Activated T-helper 1 cell treated with Interleukin-2 at 50 U/mL for 16 hours (primary cell): ENCODE data around the gene MAB21L4.

Experiments
- DNase-seq: peaks from one replicate; pipeline ENCODE4 v3.0.0-alpha.2; 2020; ENCODE audit warnings: low read depth

The MAB21L4 gene

DNA sequence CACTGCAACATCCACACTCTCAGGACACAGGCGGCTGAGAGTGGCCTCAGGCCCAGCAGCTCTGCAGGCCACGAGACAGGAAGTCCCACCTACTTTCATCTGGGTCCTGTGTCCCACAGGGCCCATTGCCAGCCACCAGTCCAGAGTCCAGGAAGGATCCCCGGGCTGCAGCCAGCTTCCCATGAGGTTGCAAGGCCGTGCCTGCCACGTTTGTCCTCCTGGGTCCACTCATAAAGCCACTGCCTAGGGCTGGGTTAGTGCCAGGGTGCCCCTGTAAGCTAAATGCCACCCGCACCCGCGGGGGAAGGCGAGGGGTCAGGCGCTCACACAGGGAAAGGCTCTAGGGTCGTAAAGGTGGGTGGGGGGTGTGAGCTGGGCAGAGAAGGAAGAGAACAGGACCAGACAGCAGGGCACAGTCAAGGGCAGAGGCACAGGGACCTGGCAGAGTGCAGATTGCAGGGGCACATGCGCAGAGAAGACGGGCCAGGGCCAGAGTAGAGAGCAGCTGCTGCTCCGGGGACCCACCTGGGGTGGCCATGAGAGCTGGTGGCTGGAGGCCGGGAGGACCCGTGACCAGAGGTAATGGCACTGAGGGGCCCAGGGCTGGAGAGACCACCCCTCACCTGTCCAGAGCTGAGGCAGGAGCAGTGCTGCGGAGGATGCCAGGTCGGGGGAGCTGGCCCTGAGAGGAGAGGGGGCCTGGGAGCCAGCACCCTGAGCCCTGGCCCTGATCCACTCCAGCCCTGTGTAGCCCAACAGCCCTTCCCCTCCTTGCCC lies 19.3 kb downstream of the MAB21L4 start:
- DNase-seq, result no peak

DNA sequence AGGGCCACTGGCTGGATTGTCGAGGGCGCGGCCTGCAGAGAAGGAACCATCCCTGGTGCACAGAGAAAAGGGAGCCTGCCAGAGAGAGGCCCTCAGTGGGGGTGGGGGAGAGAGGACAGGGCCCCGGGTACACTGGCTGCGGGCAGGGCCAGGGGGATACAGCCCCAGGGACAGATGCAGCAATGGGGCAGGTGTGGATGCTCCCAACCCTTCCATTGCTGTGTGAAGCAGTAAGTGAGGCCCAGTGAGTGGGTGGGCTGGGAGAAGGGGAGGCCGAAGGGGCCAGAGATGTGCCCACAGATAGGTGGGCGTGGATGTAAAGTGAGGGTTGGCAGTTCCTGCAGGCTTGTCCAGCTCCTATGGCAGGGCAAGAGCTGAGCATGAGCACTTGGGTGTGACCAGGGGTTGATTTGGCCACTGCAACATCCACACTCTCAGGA lies 19.9 kb downstream of the MAB21L4 start:
- no peak for DNase-seq

DNA sequence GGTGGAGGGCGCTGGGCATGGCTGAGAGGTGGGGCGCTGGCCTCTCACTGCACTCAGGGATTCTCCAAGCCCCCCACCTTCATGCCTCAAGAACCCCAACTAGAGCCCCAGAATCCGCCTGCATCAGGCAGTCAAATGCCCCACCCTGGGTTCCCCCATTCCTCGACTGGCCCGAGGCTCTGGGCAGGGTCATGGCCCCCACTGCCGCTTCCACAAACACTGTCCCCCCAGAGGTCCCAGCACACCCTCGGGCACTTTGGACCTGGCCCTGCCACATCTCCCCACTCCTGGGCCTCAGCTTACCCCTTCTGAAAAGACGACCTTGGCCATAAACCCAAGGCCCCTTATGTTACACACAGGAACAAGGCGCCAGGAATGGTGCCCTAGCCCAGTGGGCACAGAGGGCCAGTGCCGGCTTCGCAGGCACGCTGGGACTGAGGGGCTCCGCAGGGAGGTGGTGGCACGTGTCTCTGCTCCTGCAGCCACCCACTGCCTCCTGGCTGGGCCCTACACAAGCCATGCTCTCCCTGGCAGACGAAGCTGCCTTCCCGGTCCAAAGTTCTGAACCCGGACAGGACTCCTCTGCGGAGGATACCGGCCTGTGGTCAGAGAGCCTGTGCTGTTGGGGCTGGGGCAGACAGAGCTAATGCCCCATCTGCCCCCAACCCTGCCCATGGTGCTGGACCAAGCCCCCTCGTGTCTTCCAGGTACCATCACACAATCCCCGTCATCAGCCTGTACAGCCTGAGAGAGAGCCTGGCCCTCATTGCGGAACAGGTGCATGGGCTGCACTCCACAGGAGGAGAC lies 20.5 kb downstream of the MAB21L4 start:
- no peak for DNase-seq

DNA sequence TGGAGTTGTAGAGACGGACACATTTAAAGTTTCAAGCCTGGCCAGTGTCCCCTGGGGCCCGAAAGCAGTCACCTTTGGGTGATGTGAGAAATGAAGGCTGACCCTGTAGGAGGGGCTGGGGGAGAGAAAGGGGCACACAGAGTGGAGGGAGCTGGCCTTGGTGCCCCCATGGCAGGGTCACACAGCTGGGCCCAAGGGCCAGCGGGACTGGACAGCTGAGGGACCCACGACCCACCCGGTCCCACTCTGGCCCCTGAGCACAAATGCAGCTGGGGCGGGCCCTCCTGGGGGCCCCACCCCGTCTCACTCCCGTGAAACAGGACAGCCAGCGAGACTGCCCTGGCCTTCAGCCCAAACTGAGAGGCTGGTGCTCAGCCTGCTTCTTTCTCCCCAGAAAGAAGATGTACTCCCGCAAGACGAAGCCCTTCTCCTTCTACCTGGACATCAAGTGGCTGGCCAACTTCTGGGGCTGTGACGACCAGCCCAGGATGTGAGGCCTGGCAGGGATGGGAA lies 21.2 kb downstream of the MAB21L4 start:
- DNase-seq, result no peak

DNA sequence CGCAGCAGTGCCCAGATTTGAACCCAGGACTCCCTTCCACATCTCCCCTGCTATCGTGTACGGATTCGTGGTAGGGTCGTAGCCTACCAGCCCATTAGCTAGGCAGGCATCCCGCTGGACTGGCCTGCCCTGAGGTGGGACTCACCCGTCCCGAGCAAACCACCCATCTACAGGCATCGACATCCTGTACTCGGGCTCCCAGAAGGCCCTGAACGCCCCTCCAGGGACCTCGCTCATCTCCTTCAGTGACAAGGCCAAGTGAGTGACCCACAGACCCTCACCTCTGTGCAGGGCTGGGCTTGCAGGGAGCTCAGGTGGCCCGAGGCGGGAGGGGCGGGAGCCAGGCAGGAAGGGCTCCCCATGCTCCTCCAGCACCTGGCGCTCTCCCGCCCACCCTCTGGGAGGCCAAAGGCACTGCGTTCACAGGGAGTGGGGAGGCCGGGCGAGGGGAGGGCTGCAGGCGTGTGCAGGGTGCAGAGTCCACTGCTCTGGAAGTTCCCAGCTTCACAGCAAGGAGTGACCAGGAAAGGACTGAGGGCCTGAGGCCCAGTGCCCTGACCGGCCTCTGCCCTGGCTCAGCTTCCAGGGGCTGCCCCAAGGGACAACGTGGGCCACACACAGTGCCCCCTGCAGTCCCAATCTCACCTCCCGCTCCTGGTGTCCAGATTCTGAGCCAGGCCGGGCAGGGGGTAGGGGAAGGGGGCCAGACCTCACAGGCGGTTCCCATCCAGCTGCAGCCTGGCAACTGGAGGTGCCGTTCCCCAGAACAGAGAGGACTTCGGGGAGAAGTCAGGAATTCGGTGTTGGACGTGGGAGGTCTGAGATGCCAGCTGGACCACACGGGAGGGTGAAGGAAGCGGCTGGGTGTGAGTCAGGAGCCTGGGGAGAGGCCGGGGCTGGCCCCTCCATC lies 21.9 kb downstream of the MAB21L4 start:
- no peak for DNase-seq

DNA sequence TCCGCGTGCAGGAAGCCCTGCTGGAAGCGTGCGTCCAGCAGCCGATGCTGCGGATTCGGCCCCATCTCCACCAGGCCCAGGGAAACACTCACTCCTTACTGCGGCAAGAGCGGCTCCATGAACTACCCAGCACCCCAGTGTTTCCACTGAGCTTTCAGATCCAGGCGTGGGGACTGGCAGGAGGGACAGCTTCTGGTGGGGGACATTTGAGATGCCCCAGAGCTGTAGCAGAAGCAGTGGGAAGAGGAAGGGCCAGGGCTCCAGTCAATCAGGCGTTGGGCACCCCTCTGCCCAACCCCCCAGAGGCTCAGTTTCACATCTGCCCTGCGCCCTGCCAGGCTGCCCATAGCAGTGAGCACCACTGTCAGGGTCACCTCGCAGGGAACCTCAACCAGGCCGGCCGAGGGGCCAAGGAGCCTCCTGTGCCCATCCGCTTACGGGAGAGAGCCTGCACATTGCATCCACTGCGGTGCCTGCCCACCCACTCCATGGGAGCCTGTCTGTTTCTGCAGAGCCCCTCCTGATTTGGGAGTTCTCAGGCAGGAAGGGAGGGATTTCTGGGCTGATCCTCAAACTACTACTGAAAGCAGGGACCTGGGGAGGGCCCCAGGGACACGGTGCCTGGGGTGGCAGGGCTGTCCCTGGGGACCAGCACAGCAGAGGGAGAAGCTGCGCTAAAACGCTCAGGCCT lies 22.7 kb downstream of the MAB21L4 start:
- no peak for DNase-seq

DNA sequence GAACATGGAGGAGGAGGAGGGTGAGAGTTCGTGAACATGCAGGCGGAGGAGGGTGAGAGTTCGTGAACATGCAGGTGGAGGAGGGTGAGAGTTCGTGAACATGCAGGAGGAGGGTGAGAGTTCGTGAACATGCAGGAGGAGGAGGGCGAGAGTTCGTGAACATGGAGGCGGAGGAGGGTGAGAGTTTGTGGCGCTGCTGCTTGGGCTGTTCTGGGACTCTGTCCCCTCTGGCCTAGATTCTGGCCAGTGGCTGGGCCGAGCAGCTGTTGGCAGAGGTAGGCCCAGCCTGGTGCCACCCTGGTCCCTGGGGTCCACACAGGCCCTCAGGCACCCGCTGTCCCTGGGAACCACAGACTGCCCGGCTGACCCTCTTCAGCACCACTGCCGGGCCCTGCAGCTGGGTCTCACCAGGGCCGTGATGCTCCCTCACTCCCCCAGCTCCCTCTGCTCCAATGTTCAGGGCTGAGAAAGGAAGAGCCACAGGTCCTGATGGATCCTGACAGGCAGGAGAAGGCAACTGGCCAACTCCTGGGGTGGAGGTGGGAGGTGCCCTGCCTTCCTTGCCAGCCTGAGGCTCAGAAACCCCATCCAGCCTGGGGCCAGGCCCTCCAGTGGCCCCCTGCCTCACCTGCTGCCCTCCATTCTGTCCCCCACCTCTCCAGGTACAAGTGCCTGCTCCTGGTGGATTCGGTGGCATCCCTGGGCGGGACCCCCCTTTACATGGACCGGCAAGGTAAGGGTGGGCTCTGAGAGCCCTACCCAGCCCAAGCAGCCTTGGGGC lies 23.4 kb downstream of the MAB21L4 start:
- no peak for DNase-seq

DNA sequence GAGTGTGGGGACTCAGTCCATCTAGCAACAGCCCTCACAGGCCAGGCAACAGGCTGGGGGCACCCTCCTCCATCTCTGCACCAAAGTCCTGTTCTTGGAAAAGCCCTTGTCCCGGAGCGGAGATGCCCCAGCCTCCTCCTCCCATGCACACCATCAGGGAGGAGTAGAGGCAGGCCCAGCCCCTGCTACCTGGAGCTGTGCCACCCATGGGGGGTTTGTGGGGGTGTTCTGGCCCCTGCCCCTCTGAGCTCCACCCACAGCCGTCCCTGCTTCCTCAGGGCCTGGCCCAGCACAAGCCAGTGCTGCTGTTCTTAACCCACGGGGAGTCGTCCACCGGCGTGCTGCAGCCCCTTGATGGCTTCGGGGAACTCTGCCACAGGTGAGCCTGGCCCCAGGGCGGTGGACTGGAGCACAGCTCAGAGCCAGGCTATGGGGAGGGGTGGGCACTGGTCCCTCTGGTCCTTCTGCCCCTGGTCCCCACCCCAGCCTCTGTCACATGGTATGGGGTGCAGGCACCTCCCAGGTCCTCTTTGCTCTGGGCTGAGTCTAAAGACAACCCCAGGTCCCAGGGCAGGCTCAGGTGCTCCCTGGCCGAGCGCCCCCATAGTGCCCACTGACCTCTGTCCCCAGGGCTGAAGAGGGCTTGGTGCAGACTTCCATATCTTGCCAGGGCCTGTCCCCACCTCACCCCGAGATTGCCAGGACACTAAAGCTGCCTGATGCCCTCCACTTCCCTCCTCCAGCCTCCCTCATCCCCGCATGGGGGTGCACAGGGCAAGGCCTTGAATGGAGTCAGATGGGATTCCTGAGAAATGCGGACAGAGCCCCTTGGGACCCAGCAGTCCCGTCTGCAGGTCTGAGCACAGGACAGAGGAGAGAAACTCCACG lies 24.6 kb downstream of the MAB21L4 start:
- DNase-seq, result no peak

DNA sequence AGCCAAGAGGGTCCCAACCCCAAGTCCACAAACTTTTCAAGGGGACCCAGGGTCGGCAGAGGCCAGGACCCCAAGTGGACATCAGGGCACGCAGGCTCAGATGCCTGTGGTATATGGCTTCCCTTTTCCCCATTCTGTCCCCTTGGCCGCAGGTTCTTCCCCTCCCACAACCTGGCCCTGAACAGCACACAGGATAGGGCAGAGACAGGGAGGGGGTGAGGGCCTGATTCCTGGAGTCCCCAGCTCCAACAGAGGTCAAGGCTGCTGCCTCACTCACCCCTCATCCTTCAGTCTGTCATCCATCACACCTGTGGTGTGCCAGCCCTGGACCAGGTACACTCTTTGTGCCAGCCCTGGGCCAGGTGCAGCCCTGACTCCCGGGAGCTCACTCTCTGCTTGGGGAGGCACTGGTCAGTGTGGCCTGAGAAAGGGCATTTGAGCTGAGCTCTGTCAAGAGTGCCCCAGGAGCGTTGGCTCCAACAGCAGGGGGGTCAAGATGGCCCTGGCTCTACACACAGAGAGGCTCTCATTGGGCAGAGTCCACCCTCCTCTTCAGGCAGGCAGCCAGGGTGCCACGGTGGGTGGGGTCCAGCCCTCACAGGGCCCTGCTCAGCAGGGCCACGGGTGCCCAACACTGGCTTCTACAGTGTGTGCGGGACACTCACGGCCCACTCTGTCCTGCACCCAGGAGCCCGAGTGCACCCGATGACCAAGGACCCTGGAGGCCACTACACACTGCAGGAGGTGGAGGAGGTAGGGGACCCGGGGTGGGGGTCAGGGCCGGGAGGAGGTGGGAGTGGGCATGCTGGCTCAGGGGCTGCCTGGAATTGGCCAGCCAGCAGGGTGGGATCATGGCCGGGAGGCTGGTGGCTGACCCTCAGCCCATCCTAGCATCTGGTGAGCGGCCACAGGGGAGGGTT lies 25.7 kb downstream of the MAB21L4 start:
- DNase-seq, result no peak

DNA sequence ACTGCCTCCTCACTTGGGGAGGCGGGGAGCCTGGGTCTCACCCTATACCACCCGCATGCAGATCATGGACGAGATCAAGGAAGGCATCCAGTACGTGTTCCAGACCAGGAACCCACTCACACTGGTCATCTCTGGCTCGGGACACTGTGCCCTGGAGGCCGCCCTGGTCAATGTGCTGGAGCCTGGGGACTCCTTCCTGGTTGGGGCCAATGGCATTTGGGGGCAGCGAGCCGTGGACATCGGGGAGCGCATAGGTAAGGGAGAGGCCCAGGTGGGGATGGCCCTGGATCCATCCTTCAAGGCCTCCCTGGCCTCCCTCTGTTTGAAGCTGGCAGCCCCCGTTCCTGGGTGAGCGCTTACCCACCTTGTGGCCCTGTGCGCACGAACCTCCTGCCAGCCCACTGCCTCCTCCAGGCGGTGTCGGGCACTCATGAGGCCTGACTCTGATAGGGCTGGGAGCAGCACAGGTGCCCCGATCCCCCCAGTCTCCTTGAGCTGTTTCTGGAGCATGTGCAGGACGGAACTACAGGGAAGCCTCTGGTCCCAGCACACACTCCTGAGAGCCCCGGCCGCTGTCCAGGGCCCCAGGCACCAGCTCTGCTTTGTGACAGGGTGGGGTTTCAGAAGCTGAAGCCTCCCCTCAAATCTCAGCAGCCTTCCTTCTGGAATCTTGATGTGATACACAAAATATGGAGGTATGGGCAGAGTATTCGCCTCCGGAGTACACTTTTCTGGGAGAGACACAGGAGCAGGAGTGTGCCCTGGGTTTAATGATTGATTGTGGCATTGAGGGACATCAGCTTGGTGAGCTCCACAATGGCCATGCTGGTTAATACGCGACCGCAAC lies 26.6 kb downstream of the MAB21L4 start:
- DNase-seq, result no peak

DNA sequence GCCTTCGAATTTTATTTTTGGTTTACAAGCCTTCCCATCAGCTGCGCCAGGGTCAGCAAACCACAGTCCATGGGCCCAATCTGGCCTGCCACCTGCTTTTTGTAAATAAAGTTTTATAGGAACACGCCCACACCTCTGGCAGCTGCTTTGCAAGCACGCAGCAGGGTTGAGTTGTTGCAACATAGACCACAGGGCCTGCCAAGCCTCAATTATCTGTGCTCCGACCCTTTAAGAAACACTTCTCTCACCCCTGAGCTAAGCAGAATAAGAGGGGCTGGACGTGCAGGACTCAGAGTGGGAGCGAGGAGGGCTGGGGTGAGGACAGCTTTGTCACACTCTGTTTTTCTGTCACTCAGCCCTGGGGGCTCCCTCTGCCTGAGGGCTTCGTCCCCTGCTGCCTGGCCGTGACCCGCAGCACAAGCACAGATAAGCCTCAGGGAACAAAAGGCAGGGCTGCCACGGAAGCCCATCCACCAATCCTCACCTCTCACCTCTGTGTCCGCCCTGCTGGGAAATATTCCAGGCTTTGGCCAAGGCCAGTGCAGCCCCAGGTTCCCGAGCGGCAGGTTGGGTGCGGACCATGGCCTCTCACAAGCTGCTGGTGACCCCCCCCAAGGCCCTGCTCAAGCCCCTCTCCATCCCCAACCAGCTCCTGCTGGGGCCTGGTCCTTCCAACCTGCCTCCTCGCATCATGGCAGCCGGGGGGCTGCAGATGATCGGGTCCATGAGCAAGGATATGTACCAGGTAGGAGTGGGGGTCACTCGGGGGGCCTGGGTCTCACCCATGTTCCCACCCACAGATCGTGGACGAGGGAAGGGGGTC lies 27.5 kb downstream of the MAB21L4 start, which contains the start of gene AGXT:
AGXT (plus strand) TSS at position 539 of the 823 bp plus-strand sequence; CDS start at position 581, 42 bp downstream.
- DNase-seq, result no peak

DNA sequence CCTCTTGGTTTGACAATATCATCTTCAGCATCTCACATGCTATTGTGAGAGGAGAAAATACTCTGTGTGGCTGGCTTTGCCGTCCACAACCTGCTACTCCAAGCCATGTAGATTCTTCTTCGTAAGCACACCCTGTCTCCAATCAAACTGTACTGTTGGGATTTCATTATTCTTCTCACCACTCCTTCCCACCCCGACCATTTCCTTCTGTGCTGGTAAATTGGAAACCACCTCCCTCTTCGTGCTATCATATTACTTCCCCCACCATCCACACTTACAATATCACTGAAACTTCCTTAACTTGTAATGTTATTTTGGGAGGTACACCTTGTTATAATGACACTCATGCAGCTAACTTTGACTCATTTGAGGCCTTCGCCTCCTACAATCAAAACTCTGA lies 30.6 kb downstream of the MAB21L4 start:
- DNase-seq, result no peak

DNA sequence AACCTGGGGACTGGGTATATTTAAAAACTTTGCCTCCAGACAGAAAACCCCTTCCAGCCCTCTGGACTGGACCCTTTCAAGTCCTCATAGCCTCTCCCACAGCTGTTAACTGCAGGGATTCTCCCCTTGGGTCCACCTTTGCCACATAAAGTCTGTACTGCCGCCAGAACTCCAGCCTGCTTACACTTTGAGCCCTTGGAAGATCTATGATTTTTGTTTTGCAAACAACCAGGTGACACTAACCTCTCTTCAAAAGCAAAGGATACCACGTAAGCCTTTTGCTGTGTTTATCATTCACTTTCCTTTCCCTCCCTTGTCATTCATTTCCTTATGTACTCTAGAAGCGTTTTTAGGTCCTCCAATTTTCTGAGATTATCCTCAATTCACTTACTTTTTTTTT lies 31.5 kb downstream of the MAB21L4 start:
- DNase-seq, result no peak

DNA sequence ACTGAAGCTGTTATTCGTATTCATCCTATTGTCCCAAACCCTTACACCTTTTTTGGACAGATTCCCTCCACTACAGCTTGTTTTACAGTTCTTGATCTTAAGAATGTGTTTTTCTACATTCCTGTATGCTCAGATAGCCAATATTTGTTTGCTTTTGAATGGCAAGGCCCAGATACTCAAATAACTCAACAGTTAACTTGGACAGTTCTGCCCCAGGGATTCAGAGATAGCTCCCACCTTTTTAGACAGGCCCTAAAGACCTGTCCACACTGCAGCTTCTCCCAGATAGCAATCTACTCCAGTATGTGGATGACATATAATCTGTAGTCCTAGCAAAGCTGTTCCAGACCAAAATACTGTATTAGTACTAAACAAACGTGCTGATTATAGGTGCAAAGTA lies 34.4 kb downstream of the MAB21L4 start:
- no peak for DNase-seq

DNA sequence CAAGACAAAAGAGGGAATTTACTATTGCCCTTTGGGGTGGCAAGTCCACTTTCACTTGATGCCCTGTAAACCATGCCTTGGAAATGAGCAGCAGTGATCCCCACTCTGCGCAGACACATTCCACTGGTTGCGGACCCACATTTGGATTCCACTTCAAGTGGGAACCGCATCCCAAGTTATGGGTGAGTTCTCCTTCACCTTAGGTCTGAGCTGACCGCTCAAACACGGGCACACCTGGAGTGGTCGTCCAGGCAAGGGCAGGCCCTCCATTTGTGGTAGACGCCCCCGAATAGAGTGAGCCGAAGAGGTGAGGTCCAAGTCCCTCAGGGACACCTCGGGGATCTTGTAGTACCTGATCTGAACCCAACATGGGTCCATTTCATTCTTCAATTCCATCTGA lies 37.1 kb downstream of the MAB21L4 start:
- no peak for DNase-seq

DNA sequence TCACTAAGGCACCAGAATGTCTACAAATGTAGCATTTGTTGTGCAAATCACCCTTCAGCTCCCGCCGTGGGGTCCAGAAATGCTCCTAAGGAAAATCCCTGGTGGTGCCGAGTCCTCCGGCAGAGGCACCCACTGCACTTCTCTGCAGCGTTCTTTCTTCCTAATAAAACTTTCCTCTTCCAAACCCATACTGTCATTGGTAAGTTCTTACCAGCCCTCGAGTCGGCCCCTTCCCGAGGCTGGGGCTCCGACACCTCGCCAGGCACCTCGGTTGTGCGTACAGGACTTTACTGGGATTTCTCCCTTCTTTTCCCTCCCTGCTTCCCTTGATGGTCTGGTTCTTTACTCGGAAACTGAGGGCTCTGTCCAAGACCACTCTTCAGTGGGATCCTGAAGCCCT lies 37.6 kb downstream of the MAB21L4 start:
- no peak for DNase-seq
